ENCODE measurements around the gene DSC3. TPM values are rescaled to one million over a fixed set of nuclear protein-coding genes. Genes with fewer than 3 reads are reported as not detected.

The DSC3 gene
- total and polyA plus RNA-seq, 4 donors = under 0.01 to 0.06 (median 0.05) TPM; not detected in 1

- Histone ChIP-seq H3K27ac (ENCODE audit: low read depth in 1 of 2, low read length in 2 of 2) (no peak overlapping the region), H3K9ac (ENCODE audit: low read depth in 1 of 2, low read length in 2 of 2) (no peak overlapping the region), H3K36me3 (ENCODE audit: control insufficient read depth in 4 of 4, insufficient read depth in 3 of 4, low read depth in 1 of 4, low read length in 3 of 4) (no peaks in the 10 kb centered on the region), H3K4me3 (ENCODE audit: low read depth in 1 of 3, low read length in 3 of 3) (no peak overlapping the region), H3K4me1 (ENCODE audit: control insufficient read depth in 4 of 4, insufficient read depth in 4 of 4, low read length in 3 of 4) (no peaks in the 10 kb centered on the region), H3K9me3 (ENCODE audit: control insufficient read depth in 4 of 4, low read length in 3 of 4) (no peaks in the 10 kb centered on the region), H3K27me3 (ENCODE audit: control insufficient read depth in 4 of 4, insufficient read depth in 4 of 4, low read length in 3 of 4) (no peaks in the 10 kb centered on the region)
- TF ChIP-seq YY1 (IDR thresholded peaks at IDR 0.05) = no peak
- TF ChIP-seq SP1 (IDR thresholded peaks at IDR 0.05) = no peak
- no peak for TF ChIP-seq NR2F2 (IDR thresholded peaks at IDR 0.05)
- TF ChIP-seq RAD21 (IDR thresholded peaks at IDR 0.05) = peak; percentile 63 to 67
- TF ChIP-seq FOXA2 (IDR thresholded peaks at IDR 0.05) = no peak
- no peak for TF ChIP-seq MAX (IDR thresholded peaks at IDR 0.05)
- peak; percentile 20 for TF ChIP-seq CTCF (IDR thresholded peaks at IDR 0.05; ENCODE audit: low read depth, low read length, missing input control)
- DNase-seq (ENCODE audit: low spot score) = no peak
- WGBS = 24% methylated on average over 2 of the region's 2 CpGs
These were observed 43.4 kb downstream of the DSC3 start for GRCh38 chr18:30999186-30999585.

GRCh38 chr18:30997223-30997622, 45.3 kb downstream of the DSC3 start:
- DNase-seq (ENCODE audit: low spot score) = no peak
- TF ChIP-seq FOXA2 (IDR thresholded peaks at IDR 0.05) (no peak), EGR1 (IDR thresholded peaks at IDR 0.05; ENCODE audit: low read depth in 2 of 2) (no peak), SP1 (IDR thresholded peaks at IDR 0.05) (no peak), RAD21 (IDR thresholded peaks at IDR 0.05) (no peak), REST (IDR thresholded peaks at IDR 0.05) (no peak)
- Histone ChIP-seq H3K4me1 (ENCODE audit: control insufficient read depth in 4 of 4, insufficient read depth in 4 of 4, low read length in 3 of 4) (no peaks in the 10 kb centered on the region), H3K36me3 (ENCODE audit: control insufficient read depth in 4 of 4, insufficient read depth in 3 of 4, low read depth in 1 of 4, low read length in 3 of 4) (no peaks in the 10 kb centered on the region), H3K27ac (ENCODE audit: low read depth in 1 of 2, low read length in 2 of 2) (no peak overlapping the region), H3K9me3 (ENCODE audit: control insufficient read depth in 4 of 4, low read length in 3 of 4) (no peaks in the 10 kb centered on the region), H3K4me3 (ENCODE audit: low read depth in 1 of 3, low read length in 3 of 3) (no peak overlapping the region), H3K9ac (ENCODE audit: low read depth in 1 of 2, low read length in 2 of 2) (no peak overlapping the region), H3K27me3 (ENCODE audit: control insufficient read depth in 4 of 4, insufficient read depth in 4 of 4, low read length in 3 of 4) (no peaks in the 10 kb centered on the region)
- 70% methylated on average over 2 of the region's 2 CpGs for WGBS

GRCh38 chr18:30992231-30992630, 50.3 kb downstream of the DSC3 start:
- no peaks in the 10 kb centered on the region for H3K36me3 ChIP-seq (ENCODE audit: control insufficient read depth in 4 of 4, insufficient read depth in 3 of 4, low read depth in 1 of 4, low read length in 3 of 4)
- no peaks in the 10 kb centered on the region for H3K9me3 ChIP-seq (ENCODE audit: control insufficient read depth in 4 of 4, low read length in 3 of 4)
- H3K27ac ChIP-seq (ENCODE audit: low read depth in 1 of 2, low read length in 2 of 2) = no peak overlapping the region
- H3K9ac ChIP-seq (ENCODE audit: low read depth in 1 of 2, low read length in 2 of 2) = no peak overlapping the region
- no peak for DNase-seq (ENCODE audit: low spot score)
- no peaks in the 10 kb centered on the region for H3K4me1 ChIP-seq (ENCODE audit: control insufficient read depth in 4 of 4, insufficient read depth in 4 of 4, low read length in 3 of 4)
- WGBS = 92% methylated on average over 2 of the region's 2 CpGs
- no peak overlapping the region for H3K4me3 ChIP-seq (ENCODE audit: low read depth in 1 of 3, low read length in 3 of 3)
- peaks cover 0 to 4% (median 1%) of the 10 kb centered on the region in 4 donors for H3K27me3 ChIP-seq (ENCODE audit: control insufficient read depth in 4 of 4, insufficient read depth in 4 of 4, low read length in 3 of 4)
- TF ChIP-seq EGR1 (IDR thresholded peaks at IDR 0.05; ENCODE audit: low read depth in 2 of 2) (no peak), TAF1 (conservative IDR thresholded peaks at IDR 0.05) (no peak), SP1 (IDR thresholded peaks at IDR 0.05) (no peak), ZBTB33 (IDR thresholded peaks at IDR 0.05) (no peak), JUND (IDR thresholded peaks at IDR 0.05) (no peak), FOXA2 (IDR thresholded peaks at IDR 0.05) (no peak), GABPA (IDR thresholded peaks at IDR 0.05 in 1 of 2, conservative IDR thresholded peaks at IDR 0.05 in 1 of 2) (no peak), HNF4G (IDR thresholded peaks at IDR 0.05) (no peak), NR2F2 (IDR thresholded peaks at IDR 0.05) (no peak), REST (IDR thresholded peaks at IDR 0.05) (no peak), ATF3 (IDR thresholded peaks at IDR 0.05) (no peak)

Measured in liver (tissue), 9 donors.